Erythroblast (primary cell): ENCODE measurements around the gene ZNF385B.

Experiments used
- GATA1 ChIP-seq: IDR thresholded peaks from 2 replicates; pipeline ENCODE4 v1.6.1; 2011; ENCODE audit warnings: low read depth, mild to moderate bottlenecking, control low read depth, low read length, moderate library complexity
- POLR2A ChIP-seq: IDR thresholded peaks from 2 replicates; pipeline ENCODE4 v1.6.1; 2011; ENCODE audit warnings: mild to moderate bottlenecking, low read length

GRCh38 chr2:179604598-179604997, 256.8 kb downstream of the ZNF385B start:
- TF ChIP-seq POLR2A (no peak), GATA1 (no peak)
